A673 (cell line): Measurements from ENCODE around the gene ANKRD52. TPM values are rescaled to one million over a fixed set of nuclear protein-coding genes. Genes with fewer than 3 reads are reported as not detected.

Experiments used
- BruUV-seq: library from RNA; stranded (reverse); fragments of 400-500 nt; replicated peaks from 2 replicates; lab custom pipeline; 2021; lab: Mats Ljungman, UMichigan
- CTCF ChIA-PET: fragments of 300-600 bp; sonication (Branson Sonifier 250); formaldehyde crosslinking; loops from one replicate; lab custom pipeline; 2022; ENCODE audit warnings: antibody characterized with exemption; lab: Charles Lee
- POLR2A ChIA-PET: fragments of 300-600 bp; sonication (Branson Sonifier 250); formaldehyde crosslinking; loops from one replicate; lab custom pipeline; 2022; ENCODE audit warnings: antibody characterized with exemption; ENCODE audit not compliant: low non-redundant PET; lab: Charles Lee
- DNase-seq: peaks from one replicate; pipeline ENCODE4 v3.0.0-alpha.2; 2015; ENCODE audit warnings: low spot score
- H3K27ac ChIP-seq: fragments of 200-600 bp; sonication (generic); 2 replicates; pipeline ENCODE4 v1.5.1; 2016; ENCODE audit warnings: mixed run types, low read depth, mild to moderate bottlenecking, mixed read lengths, antibody characterized with exemption, low read length; ENCODE audit not compliant: poor library complexity, severe bottlenecking
- H3K27me3 ChIP-seq: fragments of 200-600 bp; sonication (generic); replicated peaks from 2 replicates; pipeline ENCODE4 v1.6.1; 2017; ENCODE audit warnings: mixed run types, low read depth, mild to moderate bottlenecking, mixed read lengths, antibody characterized with exemption, low read length; ENCODE audit not compliant: insufficient read depth, poor library complexity
- H3K36me3 ChIP-seq: fragments of 200-600 bp; sonication (generic); 2 replicates; pipeline ENCODE4 v1.6.1; 2016; ENCODE audit warnings: mixed run types, mild to moderate bottlenecking, mixed read lengths, antibody characterized with exemption, low read length; ENCODE audit not compliant: insufficient read depth, poor library complexity, severe bottlenecking
- H3K4me1 ChIP-seq: fragments of 200-600 bp; sonication (generic); 2 replicates; pipeline ENCODE4 v1.6.1; 2017; ENCODE audit warnings: mixed run types, mild to moderate bottlenecking, mixed read lengths, antibody characterized with exemption, low read length; ENCODE audit not compliant: insufficient read depth, poor library complexity, severe bottlenecking
- H3K4me3 ChIP-seq: fragments of 200-600 bp; sonication (generic); 2 replicates; pipeline ENCODE4 v1.5.1; 2016; ENCODE audit warnings: low read depth, mixed run types, mild to moderate bottlenecking, mixed read lengths, low read length; ENCODE audit not compliant: poor library complexity, severe bottlenecking
- H3K9me3 ChIP-seq: fragments of 200-600 bp; sonication (generic); 2 replicates; pipeline ENCODE4 v1.6.1; 2016; ENCODE audit warnings: mixed run types, low read depth, mild to moderate bottlenecking, mixed read lengths, antibody characterized with exemption, low read length; ENCODE audit not compliant: poor library complexity, severe bottlenecking
- EZH2 ChIP-seq: fragments of 200-600 bp; sonication (generic); IDR thresholded peaks from 2 replicates; pipeline ENCODE4 v1.6.1; 2017; ENCODE audit warnings: borderline replicate concordance, low read depth, mild to moderate bottlenecking, mixed read lengths, antibody characterized with exemption, low read length; ENCODE audit not compliant: poor library complexity, severe bottlenecking
- intact Hi-C: fragments of 100-400 bp; cut with micrococcal nuclease; formaldehyde crosslinking; loops from one replicate; pipeline ENCODE4 v1.10.0; 2022; ENCODE audit not compliant: unreplicated experiment
- total RNA-seq: library from RNA; stranded (reverse); gene quantifications from 2 replicates; pipeline ENCODE4 v1.2.3, GENCODE V29; 2021
- TF ChIP-seq, protein P1 (sequence below): fragments of 300-800, 200-600 bp; sonication (generic); conservative IDR thresholded peaks from 2 replicates; pipeline ENCODE4 v1.5.1; 2017; ENCODE audit warnings: low read depth, mild to moderate bottlenecking, antibody characterized with exemption, low read length, moderate library complexity, mixed read lengths

The ANKRD52 gene
- total RNA-seq, 1 experiment from 2014 or later = 74.7 TPM

DNA sequence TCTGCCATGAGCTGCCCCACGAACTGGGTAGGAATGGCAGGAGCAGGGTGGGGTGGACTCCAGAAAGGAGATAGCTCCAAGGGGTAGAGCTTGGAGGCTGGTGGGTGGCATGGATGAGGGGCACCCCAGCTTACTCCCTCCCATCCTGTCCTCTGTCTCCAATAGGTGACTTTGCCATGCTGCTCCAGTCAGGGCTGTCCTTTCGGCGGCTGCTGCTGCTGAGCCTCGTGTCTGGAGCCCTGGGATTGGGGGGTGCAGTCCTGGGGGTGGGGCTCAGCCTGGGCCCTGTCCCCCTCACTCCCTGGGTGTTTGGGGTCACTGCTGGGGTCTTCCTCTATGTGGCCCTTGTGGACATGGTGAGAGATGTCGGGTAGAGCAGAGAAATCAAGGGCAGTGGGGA is 21.2 kb downstream of the ANKRD52 start:
- Histone ChIP-seq H3K36me3 (peaks cover 21% of the 10 kb centered on the region), H3K4me1 (no peaks in the 10 kb centered on the region), H3K9me3 (no peaks in the 10 kb centered on the region), H3K4me3 (no peak overlapping the region), H3K27me3 (no peaks in the 10 kb centered on the region), H3K27ac (no peak overlapping the region)
- intact Hi-C loops = no loop called here
- POLR2A ChIA-PET = no interaction called here
- CTCF ChIA-PET = no interaction called here
- no TSS peak for BruUV-seq
- no peak for TF ChIP-seq EZH2
- TF ChIP-seq, protein P1, sequence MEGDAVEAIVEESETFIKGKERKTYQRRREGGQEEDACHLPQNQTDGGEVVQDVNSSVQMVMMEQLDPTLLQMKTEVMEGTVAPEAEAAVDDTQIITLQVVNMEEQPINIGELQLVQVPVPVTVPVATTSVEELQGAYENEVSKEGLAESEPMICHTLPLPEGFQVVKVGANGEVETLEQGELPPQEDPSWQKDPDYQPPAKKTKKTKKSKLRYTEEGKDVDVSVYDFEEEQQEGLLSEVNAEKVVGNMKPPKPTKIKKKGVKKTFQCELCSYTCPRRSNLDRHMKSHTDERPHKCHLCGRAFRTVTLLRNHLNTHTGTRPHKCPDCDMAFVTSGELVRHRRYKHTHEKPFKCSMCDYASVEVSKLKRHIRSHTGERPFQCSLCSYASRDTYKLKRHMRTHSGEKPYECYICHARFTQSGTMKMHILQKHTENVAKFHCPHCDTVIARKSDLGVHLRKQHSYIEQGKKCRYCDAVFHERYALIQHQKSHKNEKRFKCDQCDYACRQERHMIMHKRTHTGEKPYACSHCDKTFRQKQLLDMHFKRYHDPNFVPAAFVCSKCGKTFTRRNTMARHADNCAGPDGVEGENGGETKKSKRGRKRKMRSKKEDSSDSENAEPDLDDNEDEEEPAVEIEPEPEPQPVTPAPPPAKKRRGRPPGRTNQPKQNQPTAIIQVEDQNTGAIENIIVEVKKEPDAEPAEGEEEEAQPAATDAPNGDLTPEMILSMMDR = no peak
- DNase-seq = no peak

DNA sequence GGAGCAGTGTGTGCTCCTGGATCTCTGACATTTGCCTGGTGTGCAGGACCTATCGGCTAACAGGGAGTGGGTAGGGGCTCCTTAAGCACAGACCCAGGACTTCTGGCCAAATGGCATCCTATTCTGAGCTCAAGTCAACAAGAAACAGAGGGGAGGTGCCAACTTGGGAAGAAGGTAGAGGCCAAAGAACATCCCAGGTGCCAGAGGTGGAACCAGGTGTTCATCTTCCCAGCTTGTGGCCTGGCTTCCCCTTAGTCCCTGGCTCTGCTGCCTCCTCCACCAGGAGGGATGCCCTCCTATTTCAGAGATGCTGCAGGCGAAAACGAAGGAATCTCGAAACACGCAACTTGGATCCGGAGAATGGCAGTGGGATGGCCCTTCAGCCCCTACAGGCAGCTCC is 22.1 kb downstream of the ANKRD52 start:
- H3K9me3 ChIP-seq = no peaks in the 10 kb centered on the region
- H3K4me1 ChIP-seq = no peaks in the 10 kb centered on the region
- BruUV-seq = no TSS peak
- no peak for DNase-seq
- peaks cover 12% of the 10 kb centered on the region for H3K36me3 ChIP-seq
- ChIA-PET POLR2A (no interaction called here), CTCF (no interaction called here)
- H3K27ac ChIP-seq = no peak overlapping the region
- intact Hi-C loops = no loop called here
- no peak overlapping the region for H3K4me3 ChIP-seq
- TF ChIP-seq, protein P1 = no peak
- TF ChIP-seq EZH2 = no peak
- no peaks in the 10 kb centered on the region for H3K27me3 ChIP-seq

DNA sequence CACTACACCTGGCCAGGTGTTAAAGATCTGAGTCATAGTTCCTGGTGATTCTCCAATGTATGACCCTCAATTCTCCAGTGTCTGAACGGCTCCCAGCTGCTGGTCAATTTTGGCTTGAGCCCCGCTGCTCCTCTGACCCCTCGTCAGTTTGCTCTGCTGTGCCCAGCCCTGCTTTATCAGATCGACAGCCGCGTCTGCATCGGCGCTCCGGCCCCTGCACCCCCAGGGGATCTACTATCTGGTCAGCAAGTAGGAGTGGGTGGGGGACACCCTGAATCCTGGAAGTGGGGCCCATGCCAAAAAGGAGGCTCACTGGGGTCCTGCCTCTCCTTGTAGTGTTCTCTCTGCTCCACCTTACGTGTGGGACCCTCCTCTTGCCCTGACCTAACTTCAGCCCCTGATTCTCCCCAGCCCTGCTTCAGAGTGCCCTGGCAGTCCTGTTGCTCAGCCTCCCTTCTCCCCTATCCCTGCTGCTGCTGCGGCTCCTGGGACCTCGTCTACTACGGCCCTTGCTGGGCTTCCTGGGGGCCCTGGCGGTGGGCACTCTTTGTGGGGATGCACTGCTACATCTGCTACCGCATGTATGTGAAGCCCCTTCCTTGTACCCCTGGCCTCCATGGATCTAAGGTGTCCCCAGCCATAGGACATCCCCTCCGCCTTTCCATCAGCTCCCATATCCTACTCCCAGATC is 23.3 kb downstream of the ANKRD52 start:
- no TSS peak for BruUV-seq
- no peak overlapping the region for H3K4me3 ChIP-seq
- POLR2A ChIA-PET = no interaction called here
- no peaks in the 10 kb centered on the region for H3K4me1 ChIP-seq
- CTCF ChIA-PET = no interaction called here
- H3K36me3 ChIP-seq = peaks cover 6% of the 10 kb centered on the region
- no peaks in the 10 kb centered on the region for H3K9me3 ChIP-seq
- intact Hi-C loops = no loop called here
- H3K27ac ChIP-seq = no peak overlapping the region
- no peak for DNase-seq
- H3K27me3 ChIP-seq = no peaks in the 10 kb centered on the region
- TF ChIP-seq, protein P1 = no peak
- no peak for TF ChIP-seq EZH2
